Endothelial cell of umbilical vein (primary cell): ENCODE measurements around the gene ERAL1. TPM values are rescaled to one million over a fixed set of nuclear protein-coding genes. Genes with fewer than 3 reads are reported as not detected.

Source experiments
- BruUV-seq: library from RNA; stranded (reverse); fragments of 400-500 nt; replicated peaks from 2 replicates; lab custom pipeline; 2021; lab: Mats Ljungman, UMichigan
- CTCF ChIA-PET: fragments of 300-600, 350-600 bp; sonication (Branson Sonifier 250); formaldehyde crosslinking; loops from one replicate; lab custom pipeline; 2021; ENCODE audit warnings: antibody characterized with exemption, inconsistent platforms; lab: Charles Lee
- POLR2A ChIA-PET: fragments of 300-600, 350-600 bp; sonication (Branson Sonifier 250); formaldehyde crosslinking; loops from one replicate; lab custom pipeline; 2021; ENCODE audit warnings: antibody characterized with exemption, inconsistent platforms; lab: Charles Lee
- DNase-seq: peaks from one replicate; pipeline ENCODE4 v3.0.0-alpha.2; 2011; ENCODE audit warnings: low read depth, low spot score
- FAIRE-seq: peaks from 2 replicates; lab custom pipeline; 2011; peaks lifted over from hg19 to GRCh38; lab: Jason Lieb, UNC
- H2AFZ ChIP-seq: 2 replicates; pipeline ENCODE4 v1.6.0; 2012; ENCODE audit warnings: low read depth, low read length, control low read depth, inconsistent platforms
- H3K27ac ChIP-seq: 2 replicates; pipeline ENCODE4 v1.5.1; 2011; ENCODE audit warnings: low read depth, mild to moderate bottlenecking, control low read depth, low read length, moderate library complexity; ENCODE audit not compliant: insufficient read depth
- H3K27me3 ChIP-seq, 2 experiments: 2 replicates each; pipeline versions ENCODE4 v1.6.0 to v1.6.1; 2011; ENCODE audit warnings: low read length in 2 of 2, mixed read lengths in 1 of 2; ENCODE audit not compliant: control insufficient read depth in 2 of 2, insufficient read depth in 2 of 2
- H3K36me3 ChIP-seq, 2 experiments: 2 replicates in 1 of 2; 3 replicates in 1 of 2; pipeline ENCODE4 v1.5.1; 2011; ENCODE audit warnings: low read length in 2 of 2, mild to moderate bottlenecking in 1 of 2, moderate library complexity in 1 of 2; ENCODE audit not compliant: control insufficient read depth in 2 of 2, insufficient read depth in 2 of 2; ENCODE audit errors: extremely low read depth in 1 of 2
- H3K4me1 ChIP-seq: 3 replicates; pipeline ENCODE4 v1.5.1; 2011; ENCODE audit warnings: mild to moderate bottlenecking, low read length; ENCODE audit not compliant: control insufficient read depth, insufficient read depth; ENCODE audit errors: extremely low read depth
- H3K4me2 ChIP-seq: 2 replicates; pipeline ENCODE4 v1.6.1; 2011; ENCODE audit warnings: low read length, control low read depth, mixed read lengths; ENCODE audit not compliant: insufficient read depth
- H3K4me3 ChIP-seq, 3 experiments: fragments of 200-600 bp in 1 of 3; sonication (generic), shearing (Covaris generic) in 1 of 3; replicated peaks in 1 of 3; 2 replicates each; pipeline ENCODE4 v1.5.1; 2011 to 2016; ENCODE audit warnings: control low read depth in 3 of 3, low read length in 3 of 3, mild to moderate bottlenecking in 2 of 3, inconsistent platforms in 1 of 3, low read depth in 1 of 3, moderate library complexity in 1 of 3; ENCODE audit not compliant: insufficient read depth in 1 of 3
- H3K79me2 ChIP-seq: 2 replicates; pipeline ENCODE4 v1.6.0; 2012; ENCODE audit warnings: low read length, inconsistent platforms; ENCODE audit not compliant: control insufficient read depth, insufficient read depth
- H3K9ac ChIP-seq: replicated peaks from 2 replicates; pipeline ENCODE3; 2011; ENCODE audit warnings: low read length, control low read depth; ENCODE audit not compliant: insufficient read depth; ENCODE audit errors: extremely low read depth
- H3K9me1 ChIP-seq: replicated peaks from 3 replicates; pipeline ENCODE4 v1.6.0; 2011; ENCODE audit warnings: mild to moderate bottlenecking, low read length; ENCODE audit not compliant: control insufficient read depth, insufficient read depth; ENCODE audit errors: extremely low read depth
- H3K9me3 ChIP-seq: replicated peaks from 2 replicates; pipeline ENCODE4 v1.5.1; 2012; ENCODE audit warnings: low read length, inconsistent platforms; ENCODE audit not compliant: control insufficient read depth, insufficient read depth
- H4K20me1 ChIP-seq: replicated peaks from 2 replicates; pipeline ENCODE3; 2011; ENCODE audit warnings: mild to moderate bottlenecking, low read length; ENCODE audit not compliant: control insufficient read depth, insufficient read depth; ENCODE audit errors: extremely low read depth
- CTCF ChIP-seq, 2 donors: IDR thresholded peaks; 1 replicate in 1 of 2; 2 replicates in 1 of 2; pipeline ENCODE4 v1.5.1; 2011; ENCODE audit warnings: low read length in 2 of 2, mild to moderate bottlenecking in 2 of 2, moderate library complexity in 2 of 2, control low read depth in 1 of 2, inconsistent platforms in 1 of 2, low read depth in 1 of 2; ENCODE audit not compliant: insufficient read depth in 1 of 2; ENCODE audit errors: extremely low read depth in 1 of 2
- EZH2 ChIP-seq: IDR thresholded peaks from 2 replicates; pipeline ENCODE4 v1.6.1; 2012; ENCODE audit warnings: borderline replicate concordance, low read depth, mild to moderate bottlenecking, moderate library complexity, low read length, inconsistent platforms; ENCODE audit not compliant: severe bottlenecking
- FOS ChIP-seq: IDR thresholded peaks from 2 replicates; pipeline ENCODE4 v1.6.1; 2011; ENCODE audit warnings: mild to moderate bottlenecking, low read length, moderate library complexity, borderline replicate concordance; ENCODE audit not compliant: insufficient read depth
- JUN ChIP-seq: IDR thresholded peaks from 2 replicates; pipeline ENCODE4 v1.6.1; 2011; ENCODE audit warnings: borderline replicate concordance, low read depth; ENCODE audit not compliant: insufficient read length, insufficient read depth
- MYC ChIP-seq: IDR thresholded peaks from one replicate; pipeline ENCODE4 v1.6.1; 2011; ENCODE audit warnings: mild to moderate bottlenecking, low read depth, low read length
- POLR2A ChIP-seq: IDR thresholded peaks from 2 replicates; pipeline ENCODE4 v1.6.1; 2012; ENCODE audit warnings: low read depth, mild to moderate bottlenecking, control low read depth, low read length
- POLR2AphosphoS5 ChIP-seq: IDR thresholded peaks from 2 replicates; pipeline ENCODE4 v1.6.1; 2012; ENCODE audit warnings: low read depth, mild to moderate bottlenecking, control low read depth, low read length, moderate library complexity; ENCODE audit not compliant: insufficient read depth
- dilution Hi-C: fragments of 300-500 bp; cut with MboI; formaldehyde crosslinking; loops from one replicate; pipeline ENCODE4 v1.15.0; 2019; ENCODE audit warnings: low sequenced_read_pairs; ENCODE audit not compliant: extremely low pct_ligation_motif_present
- intact Hi-C: fragments of 100-400 bp; cut with micrococcal nuclease; formaldehyde crosslinking; loops from one replicate; pipeline ENCODE4 v1.10.0; 2022
- polyA plus RNA-seq, 4 experiments: library from polyadenylated mRNA; depleted of rRNA in 3 of 4; stranded (reverse) in 3 of 4; unstranded in 1 of 4; fragments of >200 nt; gene quantifications; 2 replicates each; pipeline versions ENCODE4 v1.2.1 to v1.2.3, GENCODE V29; 2011 to 2012; ENCODE audit warnings: missing spikeins in 1 of 4
- total RNA-seq: library from RNA; stranded (reverse); gene quantifications from 2 replicates; pipeline ENCODE4 v1.2.3, GENCODE V29; 2021

The ERAL1 gene
- total and polyA plus RNA-seq, 2 donors (not counting 3 experiments of a cell fraction or from before 2014, with no cell fraction given) = 58.0 to 86.6 TPM

- dilution Hi-C loops (no loop called here), intact Hi-C loops (no loop called here)
- Histone ChIP-seq H3K79me2 (peaks cover 10% of the 10 kb centered on the region), H2AFZ (no peak overlapping the region), H3K4me3 (no peak overlapping the region), H3K9ac (no peak overlapping the region), H3K9me3 (no peaks in the 10 kb centered on the region), H3K36me3 (peaks cover 13 to 19% of the 10 kb centered on the region in 2 experiments), H3K4me1 (peaks cover 12% of the 10 kb centered on the region), H3K9me1 (no peaks in the 10 kb centered on the region), H3K4me2 (peak overlapping the region; percentile 72), H4K20me1 (no peaks in the 10 kb centered on the region), H3K27ac (no peak overlapping the region), H3K27me3 (no peaks in the 10 kb centered on the region)
- ChIA-PET CTCF (interaction anchor here (0.8 to 2.1 kb wide), 4 partner anchors 9 to 129 kb away, joined by 3 to 8 read pairs (median 4); no protein-coding TSS in a partner anchor), POLR2A (interaction anchor here (0.7 kb wide), 1 partner anchor 88 kb away, joined by 4 read pairs; no protein-coding TSS in a partner anchor)
- TF ChIP-seq MYC = no peak
- no peak for TF ChIP-seq JUN
- TF ChIP-seq EZH2 = no peak
- TF ChIP-seq CTCF (IDR thresholded peaks at IDR 0.05; ENCODE audit: extremely low read depth in 1 of 2, insufficient read depth in 1 of 2, low read depth in 1 of 2, low read length in 2 of 2) = no peak
- no peak for TF ChIP-seq POLR2A
- no peak for TF ChIP-seq FOS
- TF ChIP-seq POLR2AphosphoS5 = no peak
- DNase-seq = no peak
- BruUV-seq = no TSS peak
- FAIRE-seq = no peak
Observed at GRCh38 chr17:28856028-28856574, 1.3 kb downstream of the ERAL1 start.
